ENCODE data around the gene MYO1D. TPM values are rescaled to one million over a fixed set of nuclear protein-coding genes. Genes with fewer than 3 reads are reported as not detected.

MYO1D gene
- total RNA-seq, 6 donors from 2014 or later, result 63.0 to 139 (median 91.9) TPM

DNA sequence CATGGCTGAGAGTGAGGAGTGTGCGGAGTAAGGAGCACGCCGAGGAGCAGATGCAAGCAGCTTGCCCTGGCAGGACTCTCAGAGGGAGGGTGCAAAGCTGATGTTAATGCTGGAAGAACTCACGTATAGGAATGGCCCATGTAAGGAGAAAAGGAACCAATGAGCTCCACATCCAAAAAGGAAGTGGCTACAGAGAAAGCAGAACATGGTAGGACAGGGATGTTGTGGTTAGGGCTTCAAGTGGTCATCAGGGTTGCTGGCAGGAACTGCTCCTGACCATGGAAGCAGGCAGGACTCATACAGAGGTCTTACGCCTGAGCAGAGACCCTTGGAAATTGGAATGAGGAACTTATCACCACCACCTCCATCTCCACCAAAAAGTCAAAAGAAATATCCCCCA, 5.2 kb downstream of the MYO1D start:
- Histone ChIP-seq H3K9me3 (no peaks in the 10 kb centered on the region), H3K27ac (peak overlapping the region in 2 of 4 donors; percentile 56 to 59), H3K36me3 (no peaks in the 10 kb centered on the region), H3K4me1 (peaks cover 12 to 43% (median 25%) of the 10 kb centered on the region in 4 donors), H3K27me3 (no peaks in the 10 kb centered on the region), H3K4me3 (no peak overlapping the region)
- DNase-seq (peak in 1 of 2 donors; percentile 27), ATAC-seq (ENCODE audit: low FRiP score in 2 of 2) (peak in 1 of 2 donors; percentile 61)
- TF ChIP-seq, protein P1, sequence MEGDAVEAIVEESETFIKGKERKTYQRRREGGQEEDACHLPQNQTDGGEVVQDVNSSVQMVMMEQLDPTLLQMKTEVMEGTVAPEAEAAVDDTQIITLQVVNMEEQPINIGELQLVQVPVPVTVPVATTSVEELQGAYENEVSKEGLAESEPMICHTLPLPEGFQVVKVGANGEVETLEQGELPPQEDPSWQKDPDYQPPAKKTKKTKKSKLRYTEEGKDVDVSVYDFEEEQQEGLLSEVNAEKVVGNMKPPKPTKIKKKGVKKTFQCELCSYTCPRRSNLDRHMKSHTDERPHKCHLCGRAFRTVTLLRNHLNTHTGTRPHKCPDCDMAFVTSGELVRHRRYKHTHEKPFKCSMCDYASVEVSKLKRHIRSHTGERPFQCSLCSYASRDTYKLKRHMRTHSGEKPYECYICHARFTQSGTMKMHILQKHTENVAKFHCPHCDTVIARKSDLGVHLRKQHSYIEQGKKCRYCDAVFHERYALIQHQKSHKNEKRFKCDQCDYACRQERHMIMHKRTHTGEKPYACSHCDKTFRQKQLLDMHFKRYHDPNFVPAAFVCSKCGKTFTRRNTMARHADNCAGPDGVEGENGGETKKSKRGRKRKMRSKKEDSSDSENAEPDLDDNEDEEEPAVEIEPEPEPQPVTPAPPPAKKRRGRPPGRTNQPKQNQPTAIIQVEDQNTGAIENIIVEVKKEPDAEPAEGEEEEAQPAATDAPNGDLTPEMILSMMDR (IDR thresholded peaks at IDR 0.05), result no peak
- 60 to 73% methylated on average over 5 of the region's 5 CpGs for WGBS, 2 donors

DNA sequence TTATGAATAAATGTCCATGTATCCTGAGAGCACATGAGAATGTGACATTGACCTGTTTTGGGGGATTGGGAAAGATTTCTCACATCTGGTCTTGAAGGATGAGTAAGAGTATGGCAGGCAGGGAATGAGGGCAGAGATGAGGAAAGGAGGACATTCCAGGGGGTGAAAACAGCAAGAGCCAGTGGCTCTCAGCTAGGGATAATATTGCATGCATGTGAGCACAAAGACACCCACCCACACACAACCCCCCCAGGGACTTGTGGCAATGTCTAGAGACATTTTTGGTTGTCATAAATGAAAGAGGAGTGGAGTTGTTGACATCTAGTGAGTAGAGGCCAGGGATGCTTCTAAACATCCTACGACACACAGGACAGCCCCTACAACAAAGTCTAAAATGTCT, 6.0 kb downstream of the MYO1D start:
- 81 to 86% methylated on average over 1 of the region's 1 CpG for WGBS, 2 donors
- Histone ChIP-seq H3K27me3 (no peaks in the 10 kb centered on the region), H3K27ac (peak overlapping the region in 3 of 4 donors; percentile 28 to 59 (median 46)), H3K4me1 (peaks cover 12 to 36% (median 19%) of the 10 kb centered on the region in 4 donors), H3K9me3 (no peaks in the 10 kb centered on the region), H3K4me3 (no peak overlapping the region), H3K36me3 (no peaks in the 10 kb centered on the region)
- no peak for TF ChIP-seq POLR2A (IDR thresholded peaks at IDR 0.05)
- TF ChIP-seq POLR2AphosphoS5 (IDR thresholded peaks at IDR 0.05), result no peak
- TF ChIP-seq, protein P1 (IDR thresholded peaks at IDR 0.05), result no peak
- TF ChIP-seq EP300 (IDR thresholded peaks at IDR 0.05), result no peak
- DNase-seq (no peak), ATAC-seq (ENCODE audit: low FRiP score in 2 of 2) (no peak)

DNA sequence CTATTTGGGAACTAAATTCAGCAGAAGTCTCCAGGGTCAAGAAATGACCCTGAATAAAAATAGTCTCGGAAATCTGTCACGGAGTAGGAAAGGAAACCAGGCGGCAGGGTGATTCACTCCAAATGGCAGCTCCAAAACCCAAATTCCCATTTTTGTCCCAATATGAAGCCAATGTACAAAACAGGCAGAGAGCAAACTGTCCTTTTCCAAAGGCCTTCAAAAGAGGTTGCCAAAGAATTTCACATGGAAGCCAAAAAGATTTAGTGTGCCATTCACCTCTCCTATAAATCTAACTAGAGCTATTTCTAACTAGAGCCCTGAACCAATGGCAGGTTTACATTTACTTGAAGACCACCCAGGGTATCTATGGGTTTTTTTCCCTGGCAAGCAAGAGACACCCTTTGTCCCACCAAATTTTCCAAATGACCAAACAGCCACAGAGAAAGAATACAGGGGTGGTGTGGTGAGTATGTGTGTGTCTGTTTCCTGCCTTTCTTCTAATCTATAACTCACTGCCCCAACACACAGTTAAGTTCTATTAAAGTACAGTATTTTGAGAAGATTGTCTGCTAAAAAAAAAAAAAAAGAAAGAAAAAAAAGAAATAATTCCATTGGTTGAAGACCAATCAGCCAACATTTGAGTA, 6.8 kb downstream of the MYO1D start:
- ATAC-seq (ENCODE audit: low FRiP score in 2 of 2) (no peak), DNase-seq (no peak)
- TF ChIP-seq POLR2AphosphoS5 (IDR thresholded peaks at IDR 0.05) (no peak), EP300 (IDR thresholded peaks at IDR 0.05) (no peak), POLR2A (IDR thresholded peaks at IDR 0.05) (no peak)
- TF ChIP-seq, protein P1 (IDR thresholded peaks at IDR 0.05), result no peak
- Histone ChIP-seq H3K27me3 (no peaks in the 10 kb centered on the region), H3K27ac (peak overlapping the region in 3 of 4 donors; percentile 28 to 46 (median 36)), H3K4me3 (no peak overlapping the region), H3K36me3 (no peaks in the 10 kb centered on the region), H3K9me3 (no peaks in the 10 kb centered on the region), H3K4me1 (peaks cover 10 to 30% (median 18%) of the 10 kb centered on the region in 4 donors)
- WGBS, 2 donors, result 58 to 79% methylated on average over 3 of the region's 3 CpGs

DNA sequence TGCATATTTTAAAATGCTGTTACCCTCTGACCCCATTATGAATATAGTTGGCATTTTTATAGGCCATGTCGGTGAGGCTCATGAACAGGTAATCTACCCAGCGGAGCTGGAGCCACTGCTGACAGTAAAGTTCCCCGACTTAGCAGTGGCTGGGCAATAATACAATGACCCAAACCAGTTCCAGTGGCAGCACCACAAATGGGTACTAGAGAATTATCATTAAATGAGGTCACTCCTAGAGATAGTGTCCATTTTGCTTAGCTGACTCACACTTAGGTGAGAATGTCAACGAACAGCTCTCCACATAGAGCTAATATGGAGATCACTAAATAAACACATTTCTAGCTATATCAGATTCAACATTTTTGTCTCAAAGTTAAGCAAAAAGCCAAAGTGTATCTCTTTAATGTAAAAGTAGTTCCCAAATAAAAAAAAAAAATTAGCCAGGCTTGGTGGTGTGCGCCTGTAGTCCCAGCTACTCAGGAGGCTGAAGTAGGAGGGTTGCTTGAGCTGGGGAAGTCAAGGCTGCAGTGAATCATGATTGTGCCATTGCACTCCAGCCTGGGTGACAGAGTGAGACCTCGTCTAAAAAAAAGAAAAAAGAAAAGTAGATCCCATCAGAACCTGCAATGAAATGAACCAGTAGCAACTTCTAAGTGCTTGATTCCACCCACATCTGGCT, 7.4 kb downstream of the MYO1D start:
- WGBS, 2 donors, result 74 to 80% methylated on average over 6 of the region's 6 CpGs
- no peaks in the 10 kb centered on the region for H3K27me3 ChIP-seq
- no peak overlapping the region for H3K4me3 ChIP-seq
- no peaks in the 10 kb centered on the region for H3K36me3 ChIP-seq
- ATAC-seq (ENCODE audit: low FRiP score in 2 of 2), result no peak
- H3K9me3 ChIP-seq, result no peaks in the 10 kb centered on the region
- H3K4me1 ChIP-seq, result peaks cover 10 to 30% (median 18%) of the 10 kb centered on the region in 4 donors
- DNase-seq, result no peak
- peak overlapping the region in 3 of 4 donors; percentile 4 to 17 (median 12) for H3K27ac ChIP-seq
- TF ChIP-seq POLR2AphosphoS5 (IDR thresholded peaks at IDR 0.05), result no peak
- no peak for TF ChIP-seq POLR2A (IDR thresholded peaks at IDR 0.05)
- TF ChIP-seq EP300 (IDR thresholded peaks at IDR 0.05), result no peak
- TF ChIP-seq, protein P1 (IDR thresholded peaks at IDR 0.05), result no peak
